T-helper 1 cell treated with Interleukin-12 subunit alpha and Interleukin-12 subunit beta and Interleukin-4 antibody, amounts not matched to agents 30 μg/mL and 1 μg/mL, for 36 hours (primary cell): ENCODE data around the gene C9orf50.
A peak's percentile ranks its signal among the peaks of the same experiment; 100 is the strongest.

Experiments
- H3K27ac Mint-ChIP-seq: one replicate; pipeline ENCODE4 v1.8.0; 2021; ENCODE audit warnings: mild to moderate bottlenecking, mixed read lengths
- H3K27me3 Mint-ChIP-seq: one replicate; pipeline ENCODE4 v1.8.0; 2021; ENCODE audit warnings: low read depth, mixed read lengths
- H3K36me3 Mint-ChIP-seq: one replicate; pipeline ENCODE4 v1.8.0; 2021; ENCODE audit warnings: low read depth, mixed read lengths
- H3K4me1 Mint-ChIP-seq: one replicate; pipeline ENCODE4 v1.8.0; 2021; ENCODE audit warnings: low read depth, mixed read lengths
- H3K4me3 Mint-ChIP-seq: one replicate; pipeline ENCODE4 v1.8.0; 2021; ENCODE audit warnings: mild to moderate bottlenecking, moderate library complexity, mixed read lengths
- H3K9me3 Mint-ChIP-seq: one replicate; pipeline ENCODE4 v1.8.0; 2021; ENCODE audit warnings: mixed read lengths

The C9orf50 gene

GRCh38 chr9:129654554-129655040 lies 33.7 kb upstream of the C9orf50 start:
- no peak overlapping the region for H3K27ac Mint-ChIP-seq
- no peaks in the 10 kb centered on the region for H3K36me3 Mint-ChIP-seq
- H3K4me1 Mint-ChIP-seq = peaks cover 2% of the 10 kb centered on the region
- no peaks in the 10 kb centered on the region for H3K9me3 Mint-ChIP-seq
- H3K27me3 Mint-ChIP-seq = no peaks in the 10 kb centered on the region
- H3K4me3 Mint-ChIP-seq = no peak overlapping the region

DNA sequence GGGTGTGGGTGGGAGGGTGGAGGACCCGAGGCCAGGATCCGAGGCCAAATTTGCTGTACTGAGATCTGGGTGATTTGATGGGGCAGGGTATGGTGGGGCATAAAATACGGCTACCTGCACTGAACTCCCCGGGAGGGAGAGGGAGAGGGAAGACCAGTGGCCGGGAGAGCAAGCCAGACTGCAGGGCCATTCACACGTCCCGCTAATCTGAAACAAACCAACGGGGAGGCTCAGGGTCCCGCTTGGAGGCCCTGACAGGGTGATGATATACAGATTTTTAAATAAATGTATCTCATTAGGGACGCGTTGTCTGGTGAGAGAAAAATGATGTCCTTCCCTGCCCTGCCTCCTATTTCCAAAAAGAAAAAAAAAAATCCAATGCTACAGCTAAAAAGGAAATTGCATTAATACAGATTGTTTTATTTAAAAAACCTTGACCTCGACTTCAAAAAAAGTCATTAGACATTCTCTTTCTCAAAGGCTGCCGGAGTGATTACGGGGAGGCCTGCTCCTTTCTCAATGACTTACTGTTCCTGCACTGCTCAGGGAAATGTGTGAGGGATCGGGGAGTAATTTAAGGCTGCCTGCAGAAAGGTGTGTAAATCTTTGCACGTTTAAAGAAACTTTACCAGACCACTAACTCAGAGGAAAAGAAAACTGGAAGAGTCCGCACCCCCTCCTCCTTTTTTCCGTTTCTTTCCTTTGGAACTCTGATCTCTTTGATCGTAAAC lies 33.1 kb upstream of the C9orf50 start:
- Mint-ChIP-seq H3K9me3 (no peaks in the 10 kb centered on the region), H3K36me3 (no peaks in the 10 kb centered on the region), H3K27ac (no peak overlapping the region), H3K4me1 (peaks cover 2% of the 10 kb centered on the region), H3K4me3 (no peak overlapping the region), H3K27me3 (no peaks in the 10 kb centered on the region)

DNA sequence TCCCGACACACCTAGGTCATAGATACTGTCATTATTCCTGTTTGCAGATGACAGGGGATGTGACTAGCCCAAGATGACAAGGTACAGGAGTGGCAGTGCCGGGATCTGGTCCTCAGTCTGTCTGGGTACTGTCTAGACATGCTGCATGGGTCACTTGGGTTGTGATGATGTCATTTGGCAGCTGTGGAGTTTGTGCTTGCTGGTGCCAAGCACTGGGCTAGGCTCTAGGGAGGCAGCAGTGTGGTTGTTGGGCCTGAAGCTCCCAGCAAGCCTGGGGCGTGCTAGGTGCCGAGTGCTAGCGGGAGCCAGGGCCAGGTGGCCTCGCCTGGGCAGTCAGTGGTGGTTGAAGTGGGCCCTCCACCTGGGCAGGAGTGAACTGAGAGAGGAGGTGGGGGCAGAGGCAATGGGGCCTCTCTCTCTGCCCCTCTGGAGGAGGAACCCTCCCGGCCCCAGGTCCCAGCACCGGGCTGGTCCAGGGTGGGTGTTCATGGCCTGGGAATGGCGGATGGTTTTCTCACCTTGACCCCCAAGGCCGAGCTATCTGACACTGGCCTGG lies 29.9 kb upstream of the C9orf50 start:
- Mint-ChIP-seq H3K9me3 (no peaks in the 10 kb centered on the region), H3K27me3 (no peaks in the 10 kb centered on the region), H3K4me3 (no peak overlapping the region), H3K36me3 (no peaks in the 10 kb centered on the region), H3K27ac (no peak overlapping the region), H3K4me1 (peaks cover 2% of the 10 kb centered on the region)

GRCh38 chr9:129649726-129650679 lies 29.1 kb upstream of the C9orf50 start:
- Mint-ChIP-seq H3K27me3 (no peaks in the 10 kb centered on the region), H3K27ac (no peak overlapping the region), H3K9me3 (no peaks in the 10 kb centered on the region), H3K4me1 (peaks cover 2% of the 10 kb centered on the region), H3K36me3 (no peaks in the 10 kb centered on the region), H3K4me3 (no peak overlapping the region)

- H3K27me3 Mint-ChIP-seq = no peaks in the 10 kb centered on the region
- H3K36me3 Mint-ChIP-seq = no peaks in the 10 kb centered on the region
- no peaks in the 10 kb centered on the region for H3K9me3 Mint-ChIP-seq
- no peak overlapping the region for H3K27ac Mint-ChIP-seq
- H3K4me3 Mint-ChIP-seq = no peak overlapping the region
- H3K4me1 Mint-ChIP-seq = peaks cover 2% of the 10 kb centered on the region
These were observed 27.8 kb upstream of the C9orf50 start for GRCh38 chr9:129648764-129649115.

- Mint-ChIP-seq H3K9me3 (no peaks in the 10 kb centered on the region), H3K4me1 (peaks cover 2% of the 10 kb centered on the region), H3K4me3 (no peak overlapping the region), H3K27me3 (no peaks in the 10 kb centered on the region), H3K27ac (no peak overlapping the region), H3K36me3 (no peaks in the 10 kb centered on the region)
These were observed 27.3 kb upstream of the C9orf50 start for GRCh38 chr9:129648092-129648763.

DNA sequence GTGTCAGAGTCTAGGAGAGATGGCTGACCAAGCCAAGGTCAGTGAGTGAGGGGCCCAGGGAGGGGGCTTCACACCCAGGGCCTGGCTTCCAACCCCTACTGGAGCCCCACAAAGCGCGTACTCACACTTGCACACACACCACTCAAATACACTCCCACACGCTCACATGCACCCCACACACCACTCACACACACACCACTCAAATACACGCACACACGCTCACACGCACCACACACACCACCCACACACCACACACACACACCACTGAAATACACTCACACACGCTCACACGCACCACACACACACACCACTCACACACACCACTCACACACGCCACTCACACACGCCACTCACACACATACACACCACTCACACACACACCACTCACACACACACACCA lies 26.7 kb upstream of the C9orf50 start:
- no peaks in the 10 kb centered on the region for H3K27me3 Mint-ChIP-seq
- no peak overlapping the region for H3K4me3 Mint-ChIP-seq
- H3K36me3 Mint-ChIP-seq = no peaks in the 10 kb centered on the region
- no peak overlapping the region for H3K27ac Mint-ChIP-seq
- H3K4me1 Mint-ChIP-seq = peaks cover 2% of the 10 kb centered on the region
- no peaks in the 10 kb centered on the region for H3K9me3 Mint-ChIP-seq

GRCh38 chr9:129646654-129647053 lies 25.8 kb upstream of the C9orf50 start:
- Mint-ChIP-seq H3K27ac (no peak overlapping the region), H3K4me3 (no peak overlapping the region), H3K4me1 (peaks cover 2% of the 10 kb centered on the region), H3K9me3 (no peaks in the 10 kb centered on the region), H3K27me3 (no peaks in the 10 kb centered on the region), H3K36me3 (no peaks in the 10 kb centered on the region)

GRCh38 chr9:129646252-129646651 lies 25.4 kb upstream of the C9orf50 start:
- H3K27me3 Mint-ChIP-seq = no peaks in the 10 kb centered on the region
- H3K27ac Mint-ChIP-seq = no peak overlapping the region
- no peak overlapping the region for H3K4me3 Mint-ChIP-seq
- no peaks in the 10 kb centered on the region for H3K9me3 Mint-ChIP-seq
- no peaks in the 10 kb centered on the region for H3K36me3 Mint-ChIP-seq
- H3K4me1 Mint-ChIP-seq = peaks cover 3% of the 10 kb centered on the region

GRCh38 chr9:129644902-129645301 lies 24.0 kb upstream of the C9orf50 start:
- H3K27ac Mint-ChIP-seq = no peak overlapping the region

DNA sequence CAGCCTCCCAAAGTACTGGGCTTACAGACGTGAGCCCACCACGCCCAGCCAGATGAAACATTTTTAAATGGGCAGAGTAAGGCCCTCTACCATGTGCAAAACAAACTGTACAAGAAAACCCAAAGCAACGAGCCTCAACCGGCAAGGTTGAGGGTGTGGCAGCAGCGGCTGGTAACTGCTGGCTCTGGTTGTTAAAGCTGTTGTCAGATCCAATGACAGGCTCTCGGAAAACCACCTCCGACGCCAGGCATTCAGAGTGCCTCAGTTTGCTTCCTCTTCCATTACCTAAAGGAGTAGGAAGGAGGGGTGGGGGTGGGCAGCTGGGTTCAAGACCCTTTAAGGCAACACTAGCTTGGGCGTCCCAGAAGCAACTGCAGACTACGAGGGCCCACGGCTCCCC lies 23.5 kb upstream of the C9orf50 start:
- no peaks in the 10 kb centered on the region for H3K9me3 Mint-ChIP-seq
- H3K4me3 Mint-ChIP-seq = no peak overlapping the region
- H3K27me3 Mint-ChIP-seq = no peaks in the 10 kb centered on the region

More at GRCh38 chr9:129644902-129645301, 24.0 kb upstream of the C9orf50 start:
- H3K9me3 Mint-ChIP-seq = no peaks in the 10 kb centered on the region
- peaks cover 8% of the 10 kb centered on the region for H3K4me1 Mint-ChIP-seq
- H3K27me3 Mint-ChIP-seq = no peaks in the 10 kb centered on the region
- H3K36me3 Mint-ChIP-seq = no peaks in the 10 kb centered on the region
- no peak overlapping the region for H3K4me3 Mint-ChIP-seq

DNA sequence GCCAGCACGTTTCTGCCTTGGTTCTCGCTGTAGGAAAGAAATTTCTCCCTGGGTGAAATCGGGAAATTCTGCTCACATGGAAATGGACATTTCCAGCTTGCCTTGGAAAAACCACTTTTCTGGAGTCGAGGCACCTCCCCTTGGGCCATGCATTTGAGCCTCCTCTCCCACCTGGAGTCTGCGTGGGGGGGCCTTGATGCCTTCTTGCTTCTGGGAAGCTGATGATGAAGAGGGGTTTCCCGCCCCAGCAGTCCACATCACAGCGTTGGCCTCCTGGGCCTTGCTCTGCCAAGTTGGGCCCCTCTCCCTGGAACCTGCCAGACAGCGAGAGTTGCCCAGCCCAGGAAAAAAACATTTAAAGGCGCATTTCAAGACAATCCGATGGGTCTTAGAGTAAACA lies 22.8 kb upstream of the C9orf50 start:
- H3K4me3 Mint-ChIP-seq = no peak overlapping the region

More for the DNA sequence above, 23.5 kb upstream of the C9orf50 start:
- H3K4me1 Mint-ChIP-seq = peaks cover 8% of the 10 kb centered on the region
- H3K36me3 Mint-ChIP-seq = peaks cover 1% of the 10 kb centered on the region
- H3K27ac Mint-ChIP-seq = no peak overlapping the region

GRCh38 chr9:129641750-129642585 lies 21.1 kb upstream of the C9orf50 start, which contains the start of gene ASB6:
TSS of gene ASB6 (minus strand) at chr9:129642151. CDS start at chr9:129641999, 152 bp downstream.
- peak within 1 kb of the TSS; percentile 88 for H3K4me3 Mint-ChIP-seq
- no peaks in the 10 kb centered on the region for H3K9me3 Mint-ChIP-seq
- peak within 1 kb of the TSS; percentile 89 for H3K27ac Mint-ChIP-seq
- H3K36me3 Mint-ChIP-seq = peaks cover 11% of the 10 kb centered on the region
- peaks cover 8% of the 10 kb centered on the region for H3K4me1 Mint-ChIP-seq
- no peaks in the 10 kb centered on the region for H3K27me3 Mint-ChIP-seq

More for the DNA sequence above, 22.8 kb upstream of the C9orf50 start:
- peaks cover 8% of the 10 kb centered on the region for H3K4me1 Mint-ChIP-seq
- peaks cover 2% of the 10 kb centered on the region for H3K36me3 Mint-ChIP-seq
- H3K27ac Mint-ChIP-seq = no peak overlapping the region
- no peaks in the 10 kb centered on the region for H3K27me3 Mint-ChIP-seq
- no peaks in the 10 kb centered on the region for H3K9me3 Mint-ChIP-seq
